Loucy (cell line): ENCODE data around the gene PRTFDC1.

Source experiments
- H2AFZ ChIP-seq: fragments of 200-600 bp; sonication (generic); 2 replicates; pipeline ENCODE4 v1.6.0; 2016; ENCODE audit warnings: antibody characterized with exemption, mild to moderate bottlenecking, low read length, moderate library complexity
- H3F3A ChIP-seq: fragments of 200-600 bp; 2 replicates; pipeline ENCODE4 v1.6.0; 2016; ENCODE audit warnings: antibody characterized with exemption, low read depth, mild to moderate bottlenecking
- H3K27me3 ChIP-seq: fragments of 200-600 bp; sonication (generic); 2 replicates; pipeline ENCODE4 v1.6.1; 2014; ENCODE audit warnings: low read length, mild to moderate bottlenecking; ENCODE audit not compliant: insufficient read depth, poor library complexity, severe bottlenecking
- H3K36me3 ChIP-seq: fragments of 200-600 bp; sonication (generic); 2 replicates; pipeline ENCODE4 v1.6.1; 2016; ENCODE audit warnings: low read length; ENCODE audit not compliant: insufficient read depth
- H3K4me1 ChIP-seq: fragments of 200-600 bp; sonication (generic); 2 replicates; pipeline ENCODE4 v1.5.1; 2014; ENCODE audit warnings: low read length, mild to moderate bottlenecking; ENCODE audit not compliant: insufficient read depth, poor library complexity, severe bottlenecking
- H3K4me2 ChIP-seq: fragments of 200-600 bp; sonication (generic); 2 replicates; pipeline ENCODE4 v1.6.0; 2014; ENCODE audit warnings: antibody characterized with exemption, low read length, low read depth, mild to moderate bottlenecking; ENCODE audit not compliant: poor library complexity, severe bottlenecking
- H3K4me3 ChIP-seq: fragments of 200-600 bp; sonication (generic); 2 replicates; pipeline ENCODE4 v1.5.1; 2014; ENCODE audit warnings: low read length, mild to moderate bottlenecking, mixed read lengths; ENCODE audit not compliant: poor library complexity, severe bottlenecking
- H3K79me2 ChIP-seq: fragments of 200-600 bp; sonication (generic); 2 replicates; pipeline ENCODE4 v1.6.1; 2014; ENCODE audit warnings: low read length; ENCODE audit not compliant: insufficient read depth
- H3K9ac ChIP-seq: fragments of 200-600 bp; sonication (generic); 2 replicates; pipeline ENCODE4 v1.6.0; 2014; ENCODE audit warnings: mild to moderate bottlenecking, low read depth, low read length, moderate library complexity; ENCODE audit not compliant: poor library complexity, severe bottlenecking
- H3K9me2 ChIP-seq: fragments of 200-600 bp; sonication (generic); replicated peaks from 2 replicates; pipeline ENCODE4 v1.6.1; 2016; ENCODE audit warnings: low read depth, low read length, mixed read lengths
- H3K9me3 ChIP-seq: fragments of 200-600 bp; sonication (generic); 2 replicates; pipeline ENCODE4 v1.6.1; 2014; ENCODE audit warnings: mild to moderate bottlenecking, antibody characterized with exemption, low read length, low read depth; ENCODE audit not compliant: insufficient read depth
- H4K20me1 ChIP-seq: fragments of 200-600 bp; sonication (generic); 2 replicates; pipeline ENCODE4 v1.6.0; 2014; ENCODE audit warnings: antibody characterized with exemption, low read length, mild to moderate bottlenecking; ENCODE audit not compliant: insufficient read depth, poor library complexity, severe bottlenecking
- CTCF ChIP-seq: fragments of 200-600 bp; sonication (generic); conservative IDR thresholded peaks from 2 replicates; pipeline ENCODE4 v1.5.1; 2014; ENCODE audit warnings: mild to moderate bottlenecking, antibody characterized with exemption, low read length
- EZH2phosphoT487 ChIP-seq: fragments of 200-600 bp; IDR thresholded peaks from 2 replicates; pipeline ENCODE4 v1.6.1; 2018; ENCODE audit warnings: antibody characterized with exemption, mild to moderate bottlenecking, moderate library complexity, borderline replicate concordance

The PRTFDC1 gene

DNA sequence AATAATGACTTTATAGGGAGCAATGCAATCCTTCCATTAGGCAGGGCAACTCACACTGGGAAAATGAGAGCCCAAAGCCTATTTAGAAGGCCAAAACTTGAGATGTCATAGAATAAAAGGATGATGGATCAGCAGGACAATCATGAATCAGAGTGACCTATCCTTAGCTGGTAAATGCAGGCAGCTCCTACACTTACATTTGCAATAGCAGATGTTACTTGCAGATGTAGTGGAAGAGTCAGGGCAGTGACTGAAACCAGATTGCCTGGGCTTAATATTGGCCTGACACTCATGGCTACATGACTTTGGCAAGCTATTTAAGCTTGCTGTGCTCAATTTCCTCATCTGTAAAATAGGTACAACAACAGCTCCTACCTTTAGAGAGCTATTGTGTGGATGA lies 98.7 kb downstream of the PRTFDC1 start:
- Histone ChIP-seq H3K4me2 (no peak overlapping the region), H3K4me3 (no peak overlapping the region), H4K20me1 (no peaks in the 10 kb centered on the region), H3K4me1 (no peaks in the 10 kb centered on the region), H3K9me2 (no peaks in the 10 kb centered on the region), H3K9ac (no peak overlapping the region), H3F3A (no peaks in the 10 kb centered on the region), H3K27me3 (no peaks in the 10 kb centered on the region), H3K9me3 (no peaks in the 10 kb centered on the region), H3K79me2 (no peaks in the 10 kb centered on the region), H2AFZ (no peak overlapping the region), H3K36me3 (no peaks in the 10 kb centered on the region)
- TF ChIP-seq CTCF (no peak), EZH2phosphoT487 (no peak)

DNA sequence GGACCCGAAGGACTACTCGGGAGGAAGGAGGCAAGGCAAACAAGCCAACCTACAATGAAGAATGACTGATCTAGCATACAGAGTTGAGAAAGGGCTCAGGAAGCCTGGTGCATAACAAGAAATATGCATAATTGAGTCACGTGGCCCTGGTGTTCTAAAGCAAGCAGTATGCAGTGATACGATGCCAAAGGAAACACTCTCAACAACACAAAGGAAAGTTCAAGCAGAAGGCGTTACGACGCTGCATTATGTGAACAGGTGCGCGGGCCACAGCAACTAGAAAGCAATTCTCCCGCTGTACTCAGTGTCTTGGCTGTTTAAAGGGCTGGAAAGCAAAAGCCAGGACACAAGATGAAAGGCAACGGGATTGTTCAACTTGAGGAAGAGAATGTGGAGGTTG lies 100.8 kb downstream of the PRTFDC1 start:
- no peaks in the 10 kb centered on the region for H3K4me1 ChIP-seq
- no peaks in the 10 kb centered on the region for H3F3A ChIP-seq
- H3K4me3 ChIP-seq: no peak overlapping the region
- no peak overlapping the region for H3K4me2 ChIP-seq
- H3K79me2 ChIP-seq: no peaks in the 10 kb centered on the region
- TF ChIP-seq EZH2phosphoT487 (no peak), CTCF (no peak)
- no peaks in the 10 kb centered on the region for H4K20me1 ChIP-seq
- no peak overlapping the region for H3K9ac ChIP-seq
- no peaks in the 10 kb centered on the region for H3K36me3 ChIP-seq
- no peaks in the 10 kb centered on the region for H3K9me2 ChIP-seq
- no peak overlapping the region for H2AFZ ChIP-seq
- H3K27me3 ChIP-seq: no peaks in the 10 kb centered on the region
- no peaks in the 10 kb centered on the region for H3K9me3 ChIP-seq

GRCh38 chr10:24850727-24851296 lies 101.6 kb downstream of the PRTFDC1 start:
- H3K9ac ChIP-seq: no peak overlapping the region
- no peak overlapping the region for H3K4me3 ChIP-seq
- no peak overlapping the region for H3K4me2 ChIP-seq
- no peaks in the 10 kb centered on the region for H3K9me2 ChIP-seq
- no peak for TF ChIP-seq EZH2phosphoT487
- TF ChIP-seq CTCF: no peak
- H3K9me3 ChIP-seq: no peaks in the 10 kb centered on the region
- no peaks in the 10 kb centered on the region for H3F3A ChIP-seq
- no peaks in the 10 kb centered on the region for H3K36me3 ChIP-seq
- H3K79me2 ChIP-seq: no peaks in the 10 kb centered on the region
- H4K20me1 ChIP-seq: no peaks in the 10 kb centered on the region
- no peaks in the 10 kb centered on the region for H3K4me1 ChIP-seq
- no peak overlapping the region for H2AFZ ChIP-seq
- no peaks in the 10 kb centered on the region for H3K27me3 ChIP-seq
